Esophagus squamous epithelium (tissue), 4 donors: ENCODE results near the gene DBN1.

Experiments used
- POLR2A ChIP-seq, 4 donors: fragments of 450-650 bp; IDR thresholded peaks; one replicate each; pipeline ENCODE4 v1.6.1; 2017; ENCODE audit warnings: antibody characterized with exemption in 4 of 4, mild to moderate bottlenecking in 4 of 4, moderate library complexity in 3 of 4
- TF ChIP-seq, protein P1 (sequence below), 6 experiments: fragments of 450-650 bp in 4 of 6; fragments of 200-600 bp in 2 of 6; sonication (generic) in 2 of 6; IDR thresholded peaks; one replicate each; pipeline ENCODE4 v1.5.1; 2016 to 2019; ENCODE audit warnings: antibody characterized with exemption in 6 of 6, mild to moderate bottlenecking in 4 of 6, moderate library complexity in 4 of 6

- TF ChIP-seq, protein P1, sequence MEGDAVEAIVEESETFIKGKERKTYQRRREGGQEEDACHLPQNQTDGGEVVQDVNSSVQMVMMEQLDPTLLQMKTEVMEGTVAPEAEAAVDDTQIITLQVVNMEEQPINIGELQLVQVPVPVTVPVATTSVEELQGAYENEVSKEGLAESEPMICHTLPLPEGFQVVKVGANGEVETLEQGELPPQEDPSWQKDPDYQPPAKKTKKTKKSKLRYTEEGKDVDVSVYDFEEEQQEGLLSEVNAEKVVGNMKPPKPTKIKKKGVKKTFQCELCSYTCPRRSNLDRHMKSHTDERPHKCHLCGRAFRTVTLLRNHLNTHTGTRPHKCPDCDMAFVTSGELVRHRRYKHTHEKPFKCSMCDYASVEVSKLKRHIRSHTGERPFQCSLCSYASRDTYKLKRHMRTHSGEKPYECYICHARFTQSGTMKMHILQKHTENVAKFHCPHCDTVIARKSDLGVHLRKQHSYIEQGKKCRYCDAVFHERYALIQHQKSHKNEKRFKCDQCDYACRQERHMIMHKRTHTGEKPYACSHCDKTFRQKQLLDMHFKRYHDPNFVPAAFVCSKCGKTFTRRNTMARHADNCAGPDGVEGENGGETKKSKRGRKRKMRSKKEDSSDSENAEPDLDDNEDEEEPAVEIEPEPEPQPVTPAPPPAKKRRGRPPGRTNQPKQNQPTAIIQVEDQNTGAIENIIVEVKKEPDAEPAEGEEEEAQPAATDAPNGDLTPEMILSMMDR (IDR thresholded peaks at IDR 0.05) = no peak
- no peak for TF ChIP-seq POLR2A (IDR thresholded peaks at IDR 0.05)
Measured at GRCh38 chr5:177483042-177483441, 9.6 kb upstream of the DBN1 start.
